ENCODE results near the gene NCAPD3. TPM values are rescaled to one million over a fixed set of nuclear protein-coding genes. Genes with fewer than 3 reads are reported as not detected.

Gene NCAPD3
- total RNA-seq, 1 donor from 2014 or later = 25.4 TPM

DNA sequence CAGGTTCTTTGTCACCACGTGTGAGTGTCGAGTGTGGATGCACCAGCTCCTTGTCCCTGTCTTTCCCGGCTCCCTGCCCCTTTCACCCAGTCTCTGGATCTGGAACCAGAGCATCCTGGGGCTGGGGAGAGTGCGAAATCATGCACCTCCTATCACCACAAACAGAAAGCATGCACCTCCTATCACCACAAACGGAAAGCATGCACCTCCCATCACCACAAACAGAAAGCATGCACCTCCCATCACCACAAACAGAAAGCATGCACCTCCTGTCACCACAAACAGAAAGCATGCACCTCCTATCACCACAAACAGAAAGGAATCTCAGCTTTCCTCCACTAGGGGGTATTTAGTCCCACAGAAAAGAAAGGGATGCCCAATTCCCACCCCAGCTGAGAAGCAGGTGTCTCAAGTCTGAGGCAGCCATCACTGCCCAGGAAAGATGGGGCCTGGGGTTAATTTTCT is 46.5 kb upstream of the NCAPD3 start:
- no peak for DNase-seq (ENCODE audit: low spot score in 2 of 2, unreplicated experiment in 2 of 2)
- Mint-ChIP-seq H3K27me3 (ENCODE audit: low read depth) (peaks cover 57% of the 10 kb centered on the region), H3K27ac (no peak overlapping the region)

DNA sequence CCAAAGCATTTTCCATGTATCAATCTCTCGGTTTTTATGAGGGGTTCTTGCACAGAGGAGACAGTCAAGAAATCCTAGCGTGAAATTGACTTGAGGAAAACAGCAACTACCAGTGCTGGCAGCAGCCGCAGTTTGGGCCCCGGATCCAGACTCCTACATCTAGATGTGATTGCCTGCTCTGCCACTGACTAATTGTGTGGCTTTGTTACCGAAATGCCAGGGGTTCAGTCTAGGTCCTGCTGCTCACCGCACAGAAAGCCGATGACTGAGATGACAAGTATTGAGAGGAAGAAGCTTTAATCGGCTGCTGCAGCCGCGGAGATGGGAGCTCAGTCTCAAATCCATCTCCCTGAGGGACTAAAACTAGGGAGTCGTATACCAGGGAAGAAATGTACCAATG is 44.2 kb upstream of the NCAPD3 start:
- TF ChIP-seq, protein P1, sequence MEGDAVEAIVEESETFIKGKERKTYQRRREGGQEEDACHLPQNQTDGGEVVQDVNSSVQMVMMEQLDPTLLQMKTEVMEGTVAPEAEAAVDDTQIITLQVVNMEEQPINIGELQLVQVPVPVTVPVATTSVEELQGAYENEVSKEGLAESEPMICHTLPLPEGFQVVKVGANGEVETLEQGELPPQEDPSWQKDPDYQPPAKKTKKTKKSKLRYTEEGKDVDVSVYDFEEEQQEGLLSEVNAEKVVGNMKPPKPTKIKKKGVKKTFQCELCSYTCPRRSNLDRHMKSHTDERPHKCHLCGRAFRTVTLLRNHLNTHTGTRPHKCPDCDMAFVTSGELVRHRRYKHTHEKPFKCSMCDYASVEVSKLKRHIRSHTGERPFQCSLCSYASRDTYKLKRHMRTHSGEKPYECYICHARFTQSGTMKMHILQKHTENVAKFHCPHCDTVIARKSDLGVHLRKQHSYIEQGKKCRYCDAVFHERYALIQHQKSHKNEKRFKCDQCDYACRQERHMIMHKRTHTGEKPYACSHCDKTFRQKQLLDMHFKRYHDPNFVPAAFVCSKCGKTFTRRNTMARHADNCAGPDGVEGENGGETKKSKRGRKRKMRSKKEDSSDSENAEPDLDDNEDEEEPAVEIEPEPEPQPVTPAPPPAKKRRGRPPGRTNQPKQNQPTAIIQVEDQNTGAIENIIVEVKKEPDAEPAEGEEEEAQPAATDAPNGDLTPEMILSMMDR (IDR thresholded peaks at IDR 0.05; ENCODE audit: unreplicated experiment) = no peak
- Mint-ChIP-seq H3K4me1 (no peaks in the 10 kb centered on the region), H3K27ac (no peak overlapping the region), H3K4me3 (no peak overlapping the region), H3K27me3 (ENCODE audit: low read depth) (peaks cover 34% of the 10 kb centered on the region), H3K36me3 (no peaks in the 10 kb centered on the region), H3K9me3 (no peaks in the 10 kb centered on the region)
- no peak for DNase-seq (ENCODE audit: low spot score in 2 of 2, unreplicated experiment in 2 of 2)

More for the DNA sequence above, 46.5 kb upstream of the NCAPD3 start:
- TF ChIP-seq, protein P1 (IDR thresholded peaks at IDR 0.05; ENCODE audit: unreplicated experiment) = peak; percentile 17
- H3K9me3 Mint-ChIP-seq = no peaks in the 10 kb centered on the region
- H3K4me1 Mint-ChIP-seq = peaks cover 2% of the 10 kb centered on the region
- H3K36me3 Mint-ChIP-seq = no peaks in the 10 kb centered on the region
- no peak overlapping the region for H3K4me3 Mint-ChIP-seq

DNA sequence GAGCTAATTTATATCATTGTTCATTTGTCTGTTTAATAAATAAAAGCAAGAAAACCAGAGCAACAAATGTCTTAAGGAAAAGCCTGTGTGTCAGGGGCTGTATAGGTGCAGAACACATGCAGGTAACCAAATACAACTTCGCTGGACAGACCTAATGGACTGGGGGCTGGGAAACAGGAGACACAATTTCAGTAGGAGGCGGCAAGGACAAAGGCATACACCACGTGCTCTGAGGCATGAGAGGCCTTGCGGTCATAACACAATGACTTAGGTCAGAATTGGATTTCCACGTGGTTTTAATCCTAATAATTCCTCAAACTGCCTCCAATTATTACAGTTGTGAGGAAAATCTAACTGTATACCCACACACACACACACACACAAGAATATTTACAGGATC is 43.7 kb upstream of the NCAPD3 start:
- Mint-ChIP-seq H3K27me3 (ENCODE audit: low read depth) (peaks cover 29% of the 10 kb centered on the region), H3K36me3 (no peaks in the 10 kb centered on the region), H3K9me3 (no peaks in the 10 kb centered on the region), H3K4me1 (no peaks in the 10 kb centered on the region), H3K4me3 (no peak overlapping the region), H3K27ac (no peak overlapping the region)
- no peak for DNase-seq (ENCODE audit: low spot score in 2 of 2, unreplicated experiment in 2 of 2)
- TF ChIP-seq, protein P1 (IDR thresholded peaks at IDR 0.05; ENCODE audit: unreplicated experiment) = no peak

DNA sequence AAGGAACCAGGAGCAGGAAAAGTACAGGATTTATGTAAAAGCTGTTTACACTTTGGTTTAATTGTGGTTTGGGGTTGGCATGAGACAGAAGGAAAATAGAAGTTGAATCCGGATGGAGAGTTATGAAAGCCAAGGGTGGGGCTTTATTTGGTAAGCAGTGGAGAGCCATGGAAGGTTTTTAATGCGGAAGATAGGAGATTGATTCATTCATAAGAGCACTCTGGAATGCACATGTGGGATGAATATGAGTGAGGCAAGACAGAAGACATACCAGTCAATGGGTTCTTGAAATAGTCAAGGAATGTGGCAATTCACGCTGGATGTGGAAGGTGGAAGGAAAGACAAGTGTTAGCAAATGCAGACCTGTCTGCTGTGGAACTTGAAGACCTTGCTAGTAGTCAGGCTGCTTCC is 43.1 kb upstream of the NCAPD3 start:
- Mint-ChIP-seq H3K4me1 (no peaks in the 10 kb centered on the region), H3K9me3 (no peaks in the 10 kb centered on the region), H3K4me3 (no peak overlapping the region), H3K27me3 (ENCODE audit: low read depth) (peaks cover 23% of the 10 kb centered on the region), H3K36me3 (no peaks in the 10 kb centered on the region), H3K27ac (no peak overlapping the region)
- TF ChIP-seq, protein P1 (IDR thresholded peaks at IDR 0.05; ENCODE audit: unreplicated experiment) = no peak
- no peak for DNase-seq (ENCODE audit: low spot score in 2 of 2, unreplicated experiment in 2 of 2)

DNA sequence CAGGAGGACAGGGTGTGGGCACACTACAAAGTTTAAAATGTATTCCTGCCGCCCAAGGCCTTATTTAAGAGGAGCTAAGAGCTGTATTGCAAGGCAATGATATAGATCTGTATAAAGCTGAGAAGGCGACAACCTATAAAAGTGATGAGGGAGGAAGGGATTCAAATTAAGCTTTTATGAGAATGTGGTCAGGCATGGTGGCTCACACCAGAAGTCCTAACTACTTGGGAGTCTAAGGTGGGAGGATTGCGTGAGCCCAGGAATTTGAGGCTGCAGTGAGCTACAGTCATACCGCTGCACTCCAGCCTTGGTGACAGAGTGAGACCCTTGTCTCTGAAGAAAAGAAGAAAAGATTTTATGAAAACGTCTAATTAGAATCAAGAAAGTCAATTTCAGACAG is 42.7 kb upstream of the NCAPD3 start:
- no peaks in the 10 kb centered on the region for H3K9me3 Mint-ChIP-seq
- H3K27me3 Mint-ChIP-seq (ENCODE audit: low read depth) = peaks cover 19% of the 10 kb centered on the region
- H3K36me3 Mint-ChIP-seq = no peaks in the 10 kb centered on the region
- no peaks in the 10 kb centered on the region for H3K4me1 Mint-ChIP-seq
- H3K27ac Mint-ChIP-seq = no peak overlapping the region
- TF ChIP-seq, protein P1 (IDR thresholded peaks at IDR 0.05; ENCODE audit: unreplicated experiment) = no peak
- no peak overlapping the region for H3K4me3 Mint-ChIP-seq
- DNase-seq (ENCODE audit: low spot score in 2 of 2, unreplicated experiment in 2 of 2) = no peak
